HL-60/S4 treated with phorbol 12-myristate 13-acetate at 8.2 ng/mL for 4 days and 3 days (cell line): ENCODE measurements around the gene GRIA1.

Source experiments
- in situ Hi-C: fragments of 300-500 bp; cut with MboI; formaldehyde crosslinking; loops from 2 replicates; pipeline ENCODE4 v1.15.0; 2022; ENCODE audit warnings: low sequenced_read_pairs

Gene GRIA1

GRCh38 chr5:153601377-153601776, 110.9 kb downstream of the GRIA1 start:
- in situ Hi-C loops, result no loop called here

DNA sequence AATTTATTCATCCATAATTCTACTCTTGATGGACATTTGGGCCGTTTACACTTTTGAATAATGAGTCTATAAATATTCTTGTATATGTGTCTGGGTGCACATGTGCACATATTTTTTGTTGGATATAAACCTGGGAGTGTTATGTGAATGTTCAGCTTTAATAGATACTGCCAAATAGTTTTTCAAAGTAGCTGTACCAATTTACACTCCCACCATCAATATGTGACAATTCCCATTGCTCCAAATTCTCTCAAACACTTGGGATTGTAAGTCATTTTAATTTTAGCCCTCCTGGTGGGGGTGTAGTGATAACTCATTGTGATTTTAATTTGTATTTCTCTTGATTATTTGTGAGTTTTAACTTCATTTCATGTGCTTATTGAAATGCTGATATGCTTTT, 114.9 kb downstream of the GRIA1 start:
- in situ Hi-C loops, result no loop called here

DNA sequence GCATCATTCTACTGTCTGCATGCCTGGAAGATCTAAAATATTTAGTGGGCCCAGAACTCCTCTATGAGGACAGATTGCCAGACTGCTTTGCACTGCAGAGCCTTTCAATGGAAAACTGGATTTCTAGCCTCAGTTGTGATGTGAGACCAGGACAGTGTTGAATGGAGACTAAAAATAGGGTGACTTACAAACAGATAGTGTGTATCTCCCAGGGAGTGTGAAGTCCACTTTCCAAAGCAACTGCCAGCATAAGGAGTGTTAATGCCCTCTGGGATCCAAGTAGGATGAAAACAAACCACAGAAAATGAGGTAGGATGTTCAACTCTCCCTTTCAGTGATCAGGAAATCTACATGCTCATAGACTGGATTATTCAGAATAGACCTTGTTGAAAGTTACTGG, 119.5 kb downstream of the GRIA1 start:
- in situ Hi-C loops, result no loop called here

GRCh38 chr5:153610811-153611210, 120.3 kb downstream of the GRIA1 start:
- in situ Hi-C loops, result no loop called here

GRCh38 chr5:153613144-153613543, 122.7 kb downstream of the GRIA1 start:
- in situ Hi-C loops, result no loop called here

DNA sequence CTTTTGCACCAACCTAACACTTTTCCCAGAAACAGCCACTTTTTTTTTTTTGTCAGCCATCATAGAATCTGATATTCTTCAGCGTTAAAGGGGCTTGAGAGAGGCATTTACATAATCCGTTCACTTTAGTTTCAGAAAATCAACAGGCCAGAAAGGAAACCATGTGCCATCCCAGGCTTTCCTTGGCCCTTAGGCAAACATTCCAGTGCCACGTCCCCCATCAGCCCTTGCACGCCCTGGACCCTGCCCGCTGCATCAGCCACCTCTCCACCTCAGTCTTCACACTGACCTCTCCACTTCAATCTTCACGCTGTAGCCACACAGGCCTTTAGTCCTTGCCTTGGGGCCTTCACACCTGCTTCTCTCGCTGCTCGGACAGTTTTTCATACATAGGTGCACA, 123.2 kb downstream of the GRIA1 start:
- in situ Hi-C loops, result no loop called here

- in situ Hi-C loops, result no loop called here
Observed at GRCh38 chr5:153617190-153617589, 126.7 kb downstream of the GRIA1 start.

GRCh38 chr5:153618307-153618706, 127.8 kb downstream of the GRIA1 start:
- in situ Hi-C loops, result no loop called here

DNA sequence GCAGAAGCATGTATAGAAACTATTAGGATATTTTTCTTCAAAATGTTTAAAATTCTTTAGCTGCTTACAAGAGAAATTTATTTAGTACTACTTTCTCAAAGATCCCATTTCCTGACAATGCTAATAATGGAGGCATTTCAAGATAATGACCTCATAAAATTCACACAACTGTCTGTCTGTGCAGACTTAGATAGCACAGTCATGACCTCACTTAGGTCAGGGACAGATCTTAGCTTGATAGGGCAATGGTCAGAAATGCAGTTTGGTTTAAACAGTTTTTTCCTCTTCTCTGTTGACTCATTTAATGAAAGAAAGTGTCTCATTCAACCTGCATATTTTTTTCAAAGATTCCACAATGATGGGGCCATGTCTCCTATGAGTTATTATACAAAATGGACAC, 128.4 kb downstream of the GRIA1 start:
- in situ Hi-C loops, result no loop called here

DNA sequence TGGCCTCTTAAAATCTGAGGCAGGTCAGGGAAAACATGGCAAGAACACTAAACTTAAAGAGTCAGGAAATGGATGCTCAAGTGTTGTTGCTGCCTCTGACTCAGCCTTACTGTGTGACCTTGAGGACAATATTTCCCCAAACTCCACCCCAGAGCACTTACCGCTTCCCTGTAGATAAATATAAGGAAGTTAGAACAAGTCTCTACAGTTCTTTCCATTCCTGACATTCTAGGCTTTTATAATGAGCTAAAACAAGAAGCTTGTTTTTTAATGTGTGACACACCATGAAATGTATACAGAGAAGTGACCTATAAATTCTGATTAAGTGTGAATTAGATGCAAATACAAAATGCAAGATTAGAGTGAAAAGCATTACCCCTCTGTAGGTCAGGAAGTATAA, 129.3 kb downstream of the GRIA1 start:
- in situ Hi-C loops, result no loop called here

DNA sequence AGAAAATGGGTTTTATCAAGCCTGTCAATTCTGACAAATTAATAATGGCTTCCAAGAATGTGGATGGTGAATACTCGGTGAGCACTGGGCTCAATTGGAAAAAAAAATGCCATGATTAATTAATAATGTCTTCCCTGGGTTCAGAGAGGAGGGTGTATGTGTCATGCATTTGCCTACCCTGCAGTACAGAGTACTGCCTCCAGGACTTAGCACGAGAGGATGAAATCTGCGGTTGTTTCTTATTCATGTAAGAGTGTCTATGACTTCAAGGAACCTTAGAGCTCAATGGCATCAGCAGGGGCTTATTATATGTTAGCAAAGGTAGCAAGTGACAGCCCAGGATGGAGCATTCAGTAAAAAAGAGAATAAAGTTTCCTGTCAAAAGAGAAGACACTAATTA, 132.7 kb downstream of the GRIA1 start:
- in situ Hi-C loops, result no loop called here

DNA sequence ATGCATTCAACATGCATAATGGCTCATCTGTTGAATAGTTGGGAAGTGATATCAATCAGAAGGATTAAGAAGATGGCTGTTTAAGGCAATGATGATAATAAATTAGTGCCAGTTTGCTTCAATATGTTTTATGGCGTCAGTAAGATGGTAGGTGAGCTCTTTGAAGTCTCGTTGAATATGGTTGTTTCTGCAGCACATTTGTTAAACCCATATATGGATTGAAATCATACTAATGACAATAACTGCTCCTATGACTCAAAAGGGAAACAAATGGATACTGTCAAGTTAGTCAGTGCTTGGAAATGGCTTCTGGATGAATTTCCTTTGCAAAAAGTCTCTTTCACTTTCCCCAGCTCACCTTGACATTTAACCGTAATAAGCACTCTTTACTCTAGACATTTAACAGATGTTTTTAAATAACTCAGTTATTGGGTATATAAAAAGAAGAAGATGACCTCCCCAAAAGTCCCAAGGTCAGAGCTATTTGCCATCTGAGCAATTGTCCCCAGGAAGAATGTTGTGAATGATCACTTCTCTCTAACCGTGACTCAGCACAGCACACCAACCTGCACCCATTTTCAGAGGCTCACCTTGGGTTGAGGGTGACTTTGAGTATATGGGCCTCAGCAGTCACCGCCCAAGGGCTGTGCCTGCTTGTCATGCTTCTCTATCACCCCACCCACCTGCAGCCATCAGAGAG, 133.4 kb downstream of the GRIA1 start:
- in situ Hi-C loops, result no loop called here

GRCh38 chr5:153624451-153624765, 133.9 kb downstream of the GRIA1 start:
- in situ Hi-C loops, result no loop called here

- in situ Hi-C loops, result no loop called here
Observed at GRCh38 chr5:153625826-153626354, 135.4 kb downstream of the GRIA1 start.

- in situ Hi-C loops, result no loop called here
Observed at GRCh38 chr5:153626836-153627235, 136.4 kb downstream of the GRIA1 start.

GRCh38 chr5:153629027-153629895, 138.8 kb downstream of the GRIA1 start:
- in situ Hi-C loops, result no loop called here

- in situ Hi-C loops, result no loop called here
Observed at GRCh38 chr5:153630546-153630945, 140.1 kb downstream of the GRIA1 start.

GRCh38 chr5:153632748-153633290, 142.3 kb downstream of the GRIA1 start:
- in situ Hi-C loops, result no loop called here

DNA sequence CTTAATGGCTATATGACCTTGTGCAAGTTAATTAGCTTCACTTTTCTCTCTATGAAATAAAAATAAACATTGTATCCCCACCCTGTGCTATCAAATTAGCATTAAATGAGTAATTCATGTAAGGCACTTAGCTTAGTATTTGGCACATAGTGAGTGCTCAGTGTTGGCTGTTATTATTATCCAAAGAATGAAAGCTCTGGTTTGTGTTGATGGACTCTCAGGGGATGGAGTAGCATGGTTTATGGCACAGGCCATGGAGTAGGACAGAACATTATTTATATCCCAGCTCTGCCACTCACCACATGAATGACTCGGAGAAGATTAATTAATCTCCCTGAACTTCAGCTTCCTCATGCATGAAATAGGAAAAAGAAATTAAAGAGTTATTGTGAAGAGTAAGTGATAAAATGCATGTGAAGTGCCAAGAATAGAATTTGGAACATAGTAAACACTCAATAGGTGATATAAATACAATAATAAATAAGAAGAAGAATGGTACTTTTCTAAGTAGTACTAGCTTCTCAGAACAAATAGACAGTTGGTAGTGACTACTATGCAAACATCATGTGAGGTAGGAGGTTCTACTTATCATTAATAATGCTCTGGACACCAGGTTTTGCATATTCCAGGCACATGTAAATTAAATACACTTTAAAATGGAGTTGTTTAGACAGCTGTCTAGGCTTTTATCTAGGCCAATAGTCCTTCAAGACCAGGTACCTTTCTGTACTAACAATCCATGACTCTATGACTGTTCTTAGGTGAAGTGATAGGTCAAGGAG, 146.4 kb downstream of the GRIA1 start:
- in situ Hi-C loops, result no loop called here

DNA sequence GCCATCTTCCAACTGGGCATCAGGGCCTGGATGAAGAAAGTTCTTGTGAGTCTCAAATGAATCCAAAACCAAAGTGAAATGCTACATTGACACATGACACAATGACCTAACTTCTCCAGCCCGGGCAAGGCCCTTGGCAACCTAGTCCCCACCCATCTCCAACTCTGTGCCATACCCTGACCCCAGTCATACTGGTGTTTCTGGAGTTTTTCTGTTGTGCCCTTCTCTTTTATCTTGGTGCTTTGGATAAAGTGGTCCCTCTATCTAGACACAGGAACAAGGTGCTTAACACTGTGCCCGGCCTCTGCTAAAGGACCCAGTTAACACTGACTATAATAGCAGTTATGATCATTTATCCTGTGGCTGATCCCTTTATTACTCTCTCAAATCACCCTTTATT, 149.8 kb downstream of the GRIA1 start:
- in situ Hi-C loops, result no loop called here

- in situ Hi-C loops, result no loop called here
Observed at GRCh38 chr5:153641183-153641688, 150.8 kb downstream of the GRIA1 start.
